Limb (tissue), 2 donors: ENCODE results near the gene MPDU1.
A peak's percentile ranks its signal among the peaks of the same experiment; 100 is the strongest.

Source experiments
- DNase-seq, 2 donors: peaks; one replicate each; pipeline ENCODE4 v3.0.0-alpha.2; 2016; ENCODE audit errors: extremely low spot score in 2 of 2

The MPDU1 gene

GRCh38 chr17:7583253-7584109 is at the start of gene MPDU1:
MPDU1 (plus strand) TSS chr17:7583852; CDS start chr17:7583863, 11 bp downstream.
- DNase-seq = peak; percentile 98 to 99

- DNase-seq = no peak
Observed at GRCh38 chr17:7538050-7538449, 45.6 kb upstream of the MPDU1 start.

GRCh38 chr17:7538891-7539545 is 44.6 kb upstream of the MPDU1 start:
- DNase-seq = no peak

- no peak for DNase-seq
Observed at GRCh38 chr17:7541074-7541621, 42.5 kb upstream of the MPDU1 start.

- no peak for DNase-seq
Observed at GRCh38 chr17:7544911-7545310, 38.7 kb upstream of the MPDU1 start.

GRCh38 chr17:7548585-7549400 is 34.9 kb upstream of the MPDU1 start, which contains the start of gene TNFSF12:
TNFSF12 (plus strand) TSS chr17:7549058; CDS start chr17:7549154, 96 bp downstream.
- peak in 1 of 2 donors; percentile 70 for DNase-seq

GRCh38 chr17:7549401-7550055 is 34.1 kb upstream of the MPDU1 start:
- DNase-seq = no peak

- DNase-seq = no peak
Observed at GRCh38 chr17:7550344-7550743, 33.3 kb upstream of the MPDU1 start.

GRCh38 chr17:7551396-7551795 is 32.3 kb upstream of the MPDU1 start:
- DNase-seq = no peak

GRCh38 chr17:7552621-7553051 is 31.0 kb upstream of the MPDU1 start:
- DNase-seq = no peak

GRCh38 chr17:7553356-7553755 is 30.3 kb upstream of the MPDU1 start:
- no peak for DNase-seq

- DNase-seq = no peak
Observed at GRCh38 chr17:7555320-7555948, 28.2 kb upstream of the MPDU1 start.

GRCh38 chr17:7556627-7557026 is 27.0 kb upstream of the MPDU1 start:
- no peak for DNase-seq

GRCh38 chr17:7557147-7557764 is 26.4 kb upstream of the MPDU1 start:
- no peak for DNase-seq

GRCh38 chr17:7557775-7558543 is 25.7 kb upstream of the MPDU1 start:
- DNase-seq = peak; percentile 75 to 82

GRCh38 chr17:7558544-7559319 is 24.9 kb upstream of the MPDU1 start, which contains the start of gene TNFSF13:
TNFSF13 (plus strand) TSS chr17:7558750; CDS start chr17:7559040, 290 bp downstream.
- DNase-seq = no peak

GRCh38 chr17:7559320-7560171 is 24.1 kb upstream of the MPDU1 start:
- DNase-seq = no peak
